ENCODE data around the gene GARIN5A. TPM values are rescaled to one million over a fixed set of nuclear protein-coding genes. Genes with fewer than 3 reads are reported as not detected.

Gene GARIN5A
- total and polyA plus RNA-seq, 9 of the 15 experiments (the other 6 are each of a cell fraction or from before 2014, with no cell fraction given) = 0.10 to 0.82 (median 0.23) TPM; not detected in 2

DNA sequence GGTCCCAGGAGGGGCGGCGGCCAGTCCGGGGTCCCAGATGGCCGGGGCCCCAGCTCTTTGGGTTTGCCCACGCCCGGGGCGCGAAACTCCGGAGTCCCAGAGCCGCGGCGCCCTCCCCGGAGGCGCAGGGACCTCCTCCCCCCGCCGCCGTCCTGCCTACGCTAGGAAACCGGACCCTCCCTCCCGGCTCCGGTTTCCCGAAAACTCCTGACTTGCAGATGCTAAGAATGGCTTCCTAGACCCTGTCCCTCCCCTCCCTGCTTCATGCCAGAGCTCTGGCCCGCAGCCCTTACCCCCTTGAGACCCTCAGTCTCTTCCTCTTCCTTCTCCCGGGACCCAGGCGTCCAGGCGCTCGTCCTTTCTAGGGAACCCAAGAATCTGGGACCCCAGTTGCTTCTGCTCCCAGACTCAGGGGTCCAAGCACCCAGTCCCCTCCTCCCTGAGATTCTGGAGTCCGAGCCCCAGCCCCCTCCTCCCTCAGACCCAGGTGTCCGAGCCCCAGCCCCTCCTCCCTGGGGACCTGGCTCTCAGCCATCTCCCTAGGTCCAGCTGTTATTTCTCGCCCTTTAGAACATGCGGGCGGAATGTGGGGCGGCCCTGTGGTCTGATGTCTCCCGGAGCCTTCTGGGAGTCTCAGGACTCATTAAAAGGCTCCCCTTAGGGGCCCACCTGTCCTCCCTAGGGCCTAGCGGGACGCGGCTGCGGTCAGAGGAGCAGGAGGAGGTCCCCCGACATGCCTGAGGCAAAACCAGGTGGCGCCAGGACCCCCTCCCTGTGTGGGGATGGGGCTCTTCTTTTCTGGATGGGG, 44.2 kb downstream of the GARIN5A start, which contains the start of gene MYBPC2 (continued):
- TF ChIP-seq, protein P1, sequence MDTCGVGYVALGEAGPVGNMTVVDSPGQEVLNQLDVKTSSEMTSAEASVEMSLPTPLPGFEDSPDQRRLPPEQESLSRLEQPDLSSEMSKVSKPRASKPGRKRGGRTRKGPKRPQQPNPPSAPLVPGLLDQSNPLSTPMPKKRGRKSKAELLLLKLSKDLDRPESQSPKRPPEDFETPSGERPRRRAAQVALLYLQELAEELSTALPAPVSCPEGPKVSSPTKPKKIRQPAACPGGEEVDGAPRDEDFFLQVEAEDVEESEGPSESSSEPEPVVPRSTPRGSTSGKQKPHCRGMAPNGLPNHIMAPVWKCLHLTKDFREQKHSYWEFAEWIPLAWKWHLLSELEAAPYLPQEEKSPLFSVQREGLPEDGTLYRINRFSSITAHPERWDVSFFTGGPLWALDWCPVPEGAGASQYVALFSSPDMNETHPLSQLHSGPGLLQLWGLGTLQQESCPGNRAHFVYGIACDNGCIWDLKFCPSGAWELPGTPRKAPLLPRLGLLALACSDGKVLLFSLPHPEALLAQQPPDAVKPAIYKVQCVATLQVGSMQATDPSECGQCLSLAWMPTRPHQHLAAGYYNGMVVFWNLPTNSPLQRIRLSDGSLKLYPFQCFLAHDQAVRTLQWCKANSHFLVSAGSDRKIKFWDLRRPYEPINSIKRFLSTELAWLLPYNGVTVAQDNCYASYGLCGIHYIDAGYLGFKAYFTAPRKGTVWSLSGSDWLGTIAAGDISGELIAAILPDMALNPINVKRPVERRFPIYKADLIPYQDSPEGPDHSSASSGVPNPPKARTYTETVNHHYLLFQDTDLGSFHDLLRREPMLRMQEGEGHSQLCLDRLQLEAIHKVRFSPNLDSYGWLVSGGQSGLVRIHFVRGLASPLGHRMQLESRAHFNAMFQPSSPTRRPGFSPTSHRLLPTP (IDR thresholded peaks at IDR 0.05; ENCODE audit: borderline replicate concordance, extremely low read depth, insufficient read length) = no peak
- TF ChIP-seq ZKSCAN3 (CRISPR knock-in tag; IDR thresholded peaks at IDR 0.05) = no peak
- TF ChIP-seq GABPB1 (CRISPR knock-in tag; IDR thresholded peaks at IDR 0.05) = no peak
- TF ChIP-seq KLF6 (CRISPR knock-in tag; IDR thresholded peaks at IDR 0.05; ENCODE audit: borderline replicate concordance) = no peak
- TF ChIP-seq, protein P2, sequence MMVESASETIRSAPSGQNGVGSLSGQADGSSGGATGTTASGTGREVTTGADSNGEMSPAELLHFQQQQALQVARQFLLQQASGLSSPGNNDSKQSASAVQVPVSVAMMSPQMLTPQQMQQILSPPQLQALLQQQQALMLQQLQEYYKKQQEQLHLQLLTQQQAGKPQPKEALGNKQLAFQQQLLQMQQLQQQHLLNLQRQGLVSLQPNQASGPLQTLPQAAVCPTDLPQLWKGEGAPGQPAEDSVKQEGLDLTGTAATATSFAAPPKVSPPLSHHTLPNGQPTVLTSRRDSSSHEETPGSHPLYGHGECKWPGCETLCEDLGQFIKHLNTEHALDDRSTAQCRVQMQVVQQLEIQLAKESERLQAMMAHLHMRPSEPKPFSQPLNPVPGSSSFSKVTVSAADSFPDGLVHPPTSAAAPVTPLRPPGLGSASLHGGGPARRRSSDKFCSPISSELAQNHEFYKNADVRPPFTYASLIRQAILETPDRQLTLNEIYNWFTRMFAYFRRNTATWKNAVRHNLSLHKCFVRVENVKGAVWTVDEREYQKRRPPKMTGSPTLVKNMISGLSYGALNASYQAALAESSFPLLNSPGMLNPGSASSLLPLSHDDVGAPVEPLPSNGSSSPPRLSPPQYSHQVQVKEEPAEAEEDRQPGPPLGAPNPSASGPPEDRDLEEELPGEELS (CRISPR knock-in tag; IDR thresholded peaks at IDR 0.05; ENCODE audit: borderline replicate concordance) = no peak
- no peak for TF ChIP-seq TFAM (CRISPR knock-in tag; conservative IDR thresholded peaks at IDR 0.05)
- TF ChIP-seq HMGN3 (IDR thresholded peaks at IDR 0.05; ENCODE audit: borderline replicate concordance, extremely low read depth, insufficient read length, low read depth, low read length) = no peak
- TF ChIP-seq, protein P3, sequence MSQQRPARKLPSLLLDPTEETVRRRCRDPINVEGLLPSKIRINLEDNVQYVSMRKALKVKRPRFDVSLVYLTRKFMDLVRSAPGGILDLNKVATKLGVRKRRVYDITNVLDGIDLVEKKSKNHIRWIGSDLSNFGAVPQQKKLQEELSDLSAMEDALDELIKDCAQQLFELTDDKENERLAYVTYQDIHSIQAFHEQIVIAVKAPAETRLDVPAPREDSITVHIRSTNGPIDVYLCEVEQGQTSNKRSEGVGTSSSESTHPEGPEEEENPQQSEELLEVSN (IDR thresholded peaks at IDR 0.05; ENCODE audit: borderline replicate concordance in 1 of 2, extremely low read depth in 1 of 2, insufficient read depth in 1 of 2, insufficient read length in 1 of 2, low read depth in 1 of 2, low read length in 1 of 2, poor library complexity in 1 of 2, severe bottlenecking in 1 of 2) = peak in 1 of 2 experiments; percentile 51
- no peak for TF ChIP-seq PRMT5 (CRISPR knock-in tag; IDR thresholded peaks at IDR 0.05)
- no peak for TF ChIP-seq NFE2 (IDR thresholded peaks at IDR 0.05; ENCODE audit: low read depth)
- no peak for TF ChIP-seq SMARCC2 (IDR thresholded peaks at IDR 0.05; ENCODE audit: low read depth)
- TF ChIP-seq ZNF584 (CRISPR knock-in tag; IDR thresholded peaks at IDR 0.05; ENCODE audit: low read depth) = no peak
- no peak for TF ChIP-seq ZNF175 (CRISPR knock-in tag; IDR thresholded peaks at IDR 0.05; ENCODE audit: low read depth)
- TF ChIP-seq DACH1 (IDR thresholded peaks at IDR 0.05; ENCODE audit: partially characterized antibody) = peak; percentile 28
- peak; percentile 83 for TF ChIP-seq NFIC (IDR thresholded peaks at IDR 0.05)
- TF ChIP-seq ZNF436 (CRISPR knock-in tag; IDR thresholded peaks at IDR 0.05) = no peak
- TF ChIP-seq, protein P4, sequence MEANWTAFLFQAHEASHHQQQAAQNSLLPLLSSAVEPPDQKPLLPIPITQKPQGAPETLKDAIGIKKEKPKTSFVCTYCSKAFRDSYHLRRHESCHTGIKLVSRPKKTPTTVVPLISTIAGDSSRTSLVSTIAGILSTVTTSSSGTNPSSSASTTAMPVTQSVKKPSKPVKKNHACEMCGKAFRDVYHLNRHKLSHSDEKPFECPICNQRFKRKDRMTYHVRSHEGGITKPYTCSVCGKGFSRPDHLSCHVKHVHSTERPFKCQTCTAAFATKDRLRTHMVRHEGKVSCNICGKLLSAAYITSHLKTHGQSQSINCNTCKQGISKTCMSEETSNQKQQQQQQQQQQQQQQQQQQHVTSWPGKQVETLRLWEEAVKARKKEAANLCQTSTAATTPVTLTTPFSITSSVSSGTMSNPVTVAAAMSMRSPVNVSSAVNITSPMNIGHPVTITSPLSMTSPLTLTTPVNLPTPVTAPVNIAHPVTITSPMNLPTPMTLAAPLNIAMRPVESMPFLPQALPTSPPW (CRISPR knock-in tag; IDR thresholded peaks at IDR 0.05) = no peak
- no peak for TF ChIP-seq ZFP36 (IDR thresholded peaks at IDR 0.05; ENCODE audit: low read depth, low read length, partially characterized antibody)
- TF ChIP-seq EGR1 (conservative IDR thresholded peaks at IDR 0.05) = 0 out of 2 replicates have a peak, but pooled peaks have one; percentile 15
